ENCODE results near the gene SLC40A1. TPM values are rescaled to one million over a fixed set of nuclear protein-coding genes. Genes with fewer than 3 reads are reported as not detected.

SLC40A1 gene
- total and polyA plus RNA-seq, 2 of the 8 experiments (the other 6 are each of a cell fraction or from before 2014, with no cell fraction given): 0.03 TPM; not detected in 1

DNA sequence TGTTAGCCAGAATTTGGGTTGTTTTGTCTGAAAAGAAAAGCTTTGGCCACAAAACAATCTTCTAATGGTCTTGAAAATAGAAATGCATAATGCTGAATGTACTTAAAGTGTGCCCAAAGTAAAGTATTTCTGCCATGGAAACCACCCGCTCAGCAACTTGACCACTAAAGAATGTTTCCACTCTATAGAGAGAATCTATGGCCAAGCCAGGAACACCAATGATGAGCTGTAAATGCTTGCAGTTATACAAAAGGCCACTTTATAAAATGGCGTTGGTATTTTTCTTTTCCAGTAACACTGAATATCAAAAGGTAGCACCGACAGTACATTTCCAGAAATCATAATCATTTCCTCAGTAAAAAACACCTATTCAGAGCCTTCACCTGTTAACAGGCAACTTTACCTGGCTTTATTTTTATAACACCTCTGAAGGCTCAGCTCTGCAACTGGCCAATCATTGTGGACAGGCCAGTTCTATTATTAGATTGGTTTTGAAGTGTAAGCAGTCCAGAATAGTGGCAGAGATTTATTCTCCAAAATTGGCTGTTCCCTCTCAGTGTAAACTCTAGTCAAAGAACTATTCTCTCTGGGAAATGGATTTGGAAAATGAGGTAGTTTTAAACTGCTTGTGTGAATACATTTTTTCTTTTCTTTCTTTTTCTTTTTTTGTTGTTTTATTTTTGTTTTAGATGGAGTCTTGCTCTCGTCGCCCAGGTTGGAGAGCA is 36.1 kb downstream of the SLC40A1 start (continued):
- TF ChIP-seq TEAD4 (IDR thresholded peaks at IDR 0.05; ENCODE audit: low read depth, low read length): no peak

All from H1 (cell line).